Fibroblast of pulmonary artery (primary cell): ENCODE data around the gene ZNF304.
A peak's percentile ranks its signal among the peaks of the same experiment; 100 is the strongest.

Source experiments
- DNase-seq: peaks from one replicate; pipeline ENCODE4 v3.0.0-alpha.2; 2010; ENCODE audit warnings: low read depth
- H3K4me3 ChIP-seq: replicated peaks from 2 replicates; pipeline ENCODE4 v1.5.1; 2011; ENCODE audit warnings: low read depth, mild to moderate bottlenecking, control low read depth, low read length, moderate library complexity
- CTCF ChIP-seq: IDR thresholded peaks from 2 replicates; pipeline ENCODE4 v1.5.1; 2011; ENCODE audit warnings: mild to moderate bottlenecking, control low read depth, low read length, inconsistent platforms; ENCODE audit errors: missing control alignments

ZNF304 gene

DNA sequence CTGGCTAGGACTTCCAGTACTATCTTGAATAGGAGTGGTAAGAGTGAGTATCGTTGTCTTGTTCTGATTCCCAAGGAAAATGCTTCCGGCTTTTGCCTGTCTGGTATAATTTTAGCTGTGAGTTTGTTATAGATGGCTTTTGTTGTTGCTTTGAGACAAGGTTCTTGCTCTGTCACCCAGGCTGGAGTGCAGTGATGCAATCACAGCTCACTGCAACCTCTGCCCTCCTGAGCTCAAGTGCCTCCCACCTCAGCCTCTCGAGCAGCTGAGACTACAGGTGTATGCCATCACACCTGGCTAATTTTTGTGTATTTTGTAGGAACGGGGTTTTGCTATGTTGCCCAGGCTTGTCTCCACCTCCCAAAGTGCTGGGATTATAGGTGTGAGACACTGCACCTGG, 36.9 kb upstream of the ZNF304 start:
- no peak overlapping the region for H3K4me3 ChIP-seq
- DNase-seq: no peak
- no peak for TF ChIP-seq CTCF

GRCh38 chr19:57317503-57317902, 33.6 kb upstream of the ZNF304 start:
- no peak for TF ChIP-seq CTCF
- no peak for DNase-seq
- H3K4me3 ChIP-seq: peak overlapping the region; percentile 29

GRCh38 chr19:57319869-57320179, 31.2 kb upstream of the ZNF304 start:
- TF ChIP-seq CTCF: no peak
- no peak for DNase-seq
- peak overlapping the region; percentile 66 for H3K4me3 ChIP-seq

- DNase-seq: peak; percentile 96
- peak within 1 kb of the TSS; percentile 66 for H3K4me3 ChIP-seq
- no peak for TF ChIP-seq CTCF
These were observed 30.6 kb upstream of the ZNF304 start, which contains the start of gene ZNF543 for GRCh38 chr19:57320180-57321084. ZNF543 (plus strand) TSS chr19:57320472; CDS start chr19:57320854, 382 bp downstream.

DNA sequence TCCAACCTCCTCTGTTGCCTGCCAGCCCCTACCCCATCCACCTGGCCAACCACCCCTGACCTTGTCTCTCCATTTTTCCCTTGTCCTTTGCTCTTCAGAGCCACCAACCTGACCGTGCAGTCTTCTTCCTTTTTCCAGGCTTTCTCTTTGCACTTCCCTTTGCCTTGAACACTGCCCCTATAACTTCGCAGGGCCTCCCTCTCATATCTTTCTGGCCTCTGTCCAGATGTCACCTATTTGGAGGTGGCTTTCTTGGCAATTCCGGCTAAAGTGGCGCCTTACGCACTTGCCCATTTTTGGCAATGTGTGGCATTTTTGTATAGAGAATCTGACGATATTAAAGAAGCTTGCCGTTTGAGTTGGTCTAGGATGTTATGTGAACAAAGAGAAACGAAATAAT, 30.0 kb upstream of the ZNF304 start:
- TF ChIP-seq CTCF: no peak
- no peak for DNase-seq
- H3K4me3 ChIP-seq: peak overlapping the region; percentile 66

DNA sequence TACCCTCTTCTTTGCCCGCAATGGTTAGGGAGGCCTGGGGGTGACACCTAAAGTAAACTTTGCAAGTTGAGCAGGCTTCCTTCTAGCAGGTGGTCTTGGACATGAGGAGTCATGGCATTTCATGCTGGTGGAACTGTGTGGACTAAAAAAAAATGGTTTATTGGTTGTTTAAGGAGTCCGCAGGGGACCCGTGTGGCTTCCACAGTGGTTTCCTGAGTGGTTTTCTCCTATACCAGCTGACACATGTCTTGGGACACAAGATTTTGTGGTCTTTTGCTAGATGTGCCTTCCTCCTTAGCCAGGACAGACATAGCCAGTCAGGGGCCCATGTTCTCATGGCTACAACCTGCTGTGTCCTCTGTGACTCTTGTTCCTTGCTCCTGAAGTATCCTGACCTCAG, 29.3 kb upstream of the ZNF304 start:
- DNase-seq: no peak
- TF ChIP-seq CTCF: no peak
- peak overlapping the region; percentile 66 for H3K4me3 ChIP-seq

DNA sequence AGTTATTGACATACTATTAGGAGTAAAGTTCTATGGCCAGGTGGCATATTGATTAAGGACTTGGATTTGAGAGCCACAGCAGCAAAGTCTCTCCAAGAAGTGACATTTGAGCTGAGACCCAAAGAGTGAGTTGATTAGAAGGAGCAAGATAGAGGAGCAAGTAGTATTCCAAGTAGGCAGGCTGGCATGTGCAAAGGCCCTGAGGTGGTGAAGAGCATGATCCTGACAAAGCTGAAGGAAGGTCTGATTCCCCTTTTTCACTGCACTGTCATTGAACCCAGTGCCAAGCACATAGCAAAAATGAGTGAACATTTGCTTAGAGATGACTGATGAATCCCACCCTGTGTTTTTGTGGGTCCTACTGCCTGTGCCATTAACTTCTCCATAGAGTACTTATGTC, 26.1 kb upstream of the ZNF304 start:
- H3K4me3 ChIP-seq: no peak overlapping the region
- DNase-seq: no peak
- TF ChIP-seq CTCF: no peak
